PC-3 (cell line): ENCODE results near the gene RAB33B. TPM values are rescaled to one million over a fixed set of nuclear protein-coding genes. Genes with fewer than 3 reads are reported as not detected.

Experiments used
- ATAC-seq: fragments of 200-7000 bp; cut with Tn5 transposase; 2 replicates; pipeline ENCODE4 v1.9.1; 2020; ENCODE audit warnings: mild to moderate bottlenecking, moderate library complexity
- BruUV-seq: library from RNA; stranded (reverse); fragments of 400-500 nt; replicated peaks from 2 replicates; lab custom pipeline; 2021; lab: Mats Ljungman, UMichigan
- CTCF ChIA-PET: fragments of 300-600 bp; sonication (Branson Sonifier 250); formaldehyde crosslinking; loops from one replicate; lab custom pipeline; 2022; ENCODE audit warnings: antibody characterized with exemption; lab: Charles Lee
- POLR2A ChIA-PET: fragments of 300-600 bp; sonication (Branson Sonifier 250); formaldehyde crosslinking; loops from one replicate; lab custom pipeline; 2022; ENCODE audit warnings: antibody characterized with exemption; ENCODE audit not compliant: unreplicated experiment; lab: Charles Lee
- DNase-seq: peaks from one replicate; pipeline ENCODE4 v3.0.0-alpha.2; 2015
- H2AFZ ChIP-seq: fragments of 300-600 bp; sonication (generic); 2 replicates; pipeline ENCODE4 v1.6.0; 2016; ENCODE audit warnings: antibody characterized with exemption, low read length
- H3F3A ChIP-seq: fragments of 300-600 bp; sonication (generic); one replicate; pipeline ENCODE4 v1.6.0; 2017; ENCODE audit warnings: antibody characterized with exemption, low read length, control low read depth, mild to moderate bottlenecking; ENCODE audit not compliant: unreplicated experiment
- H3K27ac ChIP-seq: fragments of 300-600 bp; sonication (generic); 2 replicates; pipeline ENCODE4 v1.5.1; 2016; ENCODE audit warnings: mild to moderate bottlenecking, low read length
- H3K27me3 ChIP-seq: fragments of 300-600 bp; sonication (generic); 2 replicates; pipeline ENCODE4 v1.6.1; 2016; ENCODE audit warnings: low read length, mixed read lengths
- H3K36me3 ChIP-seq: fragments of 300-600 bp; sonication (generic); 2 replicates; pipeline ENCODE4 v1.6.1; 2016; ENCODE audit warnings: low read depth, mixed run types, low read length, mixed read lengths
- H3K4me1 ChIP-seq: fragments of 300-600 bp; sonication (generic); 2 replicates; pipeline ENCODE4 v1.5.1; 2016; ENCODE audit warnings: low read length; ENCODE audit not compliant: insufficient read depth
- H3K4me2 ChIP-seq: fragments of 300-600 bp; sonication (generic); 2 replicates; pipeline ENCODE4 v1.6.0; 2016; ENCODE audit warnings: low read length
- H3K4me3 ChIP-seq: fragments of 300-600 bp; sonication (generic); 2 replicates; pipeline ENCODE4 v1.5.1; 2016; ENCODE audit warnings: mild to moderate bottlenecking, low read length, mixed read lengths
- H3K79me2 ChIP-seq: fragments of 300-600 bp; sonication (generic); 2 replicates; pipeline ENCODE4 v1.6.1; 2017; ENCODE audit warnings: low read length, mixed read lengths
- H3K9ac ChIP-seq: fragments of 300-600 bp; sonication (generic); 2 replicates; pipeline ENCODE4 v1.6.0; 2016; ENCODE audit warnings: mild to moderate bottlenecking, low read length
- H3K9me2 ChIP-seq: fragments of 300-600 bp; sonication (generic); replicated peaks from 2 replicates; pipeline ENCODE4 v1.6.1; 2016; ENCODE audit warnings: mixed run types, low read length, mixed read lengths
- H3K9me3 ChIP-seq: fragments of 300-600 bp; sonication (generic); 2 replicates; pipeline ENCODE4 v1.6.1; 2016; ENCODE audit warnings: low read length, mixed read lengths
- H4K20me1 ChIP-seq: fragments of 300-600 bp; sonication (generic); 2 replicates; pipeline ENCODE4 v1.6.1; 2016; ENCODE audit warnings: low read length, mixed read lengths
- EZH2 ChIP-seq: fragments of 300-600 bp; sonication (generic); IDR thresholded peaks from one replicate; pipeline ENCODE4 v1.6.1; 2017; ENCODE audit warnings: antibody characterized with exemption, mild to moderate bottlenecking, low read length; ENCODE audit not compliant: unreplicated experiment
- EZH2phosphoT487 ChIP-seq: fragments of 300-600 bp; sonication (generic); IDR thresholded peaks from 2 replicates; pipeline ENCODE4 v1.6.1; 2018; ENCODE audit warnings: mild to moderate bottlenecking, antibody characterized with exemption, low read length, borderline replicate concordance
- intact Hi-C: fragments of 100-400 bp; cut with micrococcal nuclease; formaldehyde crosslinking; loops from 2 replicates; pipeline ENCODE4 v1.9.0; 2023
- total RNA-seq: library from RNA; depleted of rRNA; stranded (reverse); fragments of >200 nt; gene quantifications from 2 replicates; pipeline ENCODE4 v1.2.3, GENCODE V29; 2014
- TF ChIP-seq, protein P1 (sequence below): fragments of 300-600 bp; sonication (generic); conservative IDR thresholded peaks from 2 replicates; pipeline ENCODE4 v1.5.1; 2017; ENCODE audit warnings: antibody characterized with exemption, low read depth, mild to moderate bottlenecking, low read length

Gene RAB33B
- total RNA-seq, 1 experiment from 2014 or later, result 4.4 TPM

DNA sequence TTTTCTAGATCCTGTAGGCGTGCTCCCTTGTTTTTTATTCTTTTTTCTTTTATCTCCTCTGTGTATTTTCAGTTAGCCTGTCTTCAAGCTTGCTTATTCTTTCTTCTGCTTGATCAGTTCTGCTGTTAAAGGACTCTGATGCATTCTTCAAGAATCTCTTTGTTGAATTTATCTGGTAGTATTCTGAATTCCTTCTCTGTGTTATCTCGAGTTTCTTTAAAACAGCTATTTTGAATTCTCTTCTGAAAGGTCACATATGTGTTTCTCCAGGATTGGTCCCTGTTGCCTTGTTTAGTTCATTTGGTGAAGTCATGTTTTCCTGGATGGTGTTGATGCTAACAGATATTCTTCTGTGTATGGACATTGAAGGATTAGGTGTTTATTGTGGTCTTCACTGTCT, 15.3 kb downstream of the RAB33B start:
- Histone ChIP-seq H2AFZ (no peak overlapping the region), H3F3A (no peaks in the 10 kb centered on the region), H3K9me2 (no peaks in the 10 kb centered on the region), H3K27ac (no peak overlapping the region), H4K20me1 (no peaks in the 10 kb centered on the region), H3K4me1 (no peaks in the 10 kb centered on the region), H3K4me2 (no peak overlapping the region), H3K27me3 (no peaks in the 10 kb centered on the region), H3K4me3 (no peak overlapping the region), H3K9me3 (no peaks in the 10 kb centered on the region), H3K36me3 (no peaks in the 10 kb centered on the region), H3K9ac (no peak overlapping the region), H3K79me2 (peaks cover 23% of the 10 kb centered on the region)
- POLR2A ChIA-PET, result no interaction called here
- ATAC-seq (no peak), DNase-seq (no peak)
- TF ChIP-seq, protein P1, sequence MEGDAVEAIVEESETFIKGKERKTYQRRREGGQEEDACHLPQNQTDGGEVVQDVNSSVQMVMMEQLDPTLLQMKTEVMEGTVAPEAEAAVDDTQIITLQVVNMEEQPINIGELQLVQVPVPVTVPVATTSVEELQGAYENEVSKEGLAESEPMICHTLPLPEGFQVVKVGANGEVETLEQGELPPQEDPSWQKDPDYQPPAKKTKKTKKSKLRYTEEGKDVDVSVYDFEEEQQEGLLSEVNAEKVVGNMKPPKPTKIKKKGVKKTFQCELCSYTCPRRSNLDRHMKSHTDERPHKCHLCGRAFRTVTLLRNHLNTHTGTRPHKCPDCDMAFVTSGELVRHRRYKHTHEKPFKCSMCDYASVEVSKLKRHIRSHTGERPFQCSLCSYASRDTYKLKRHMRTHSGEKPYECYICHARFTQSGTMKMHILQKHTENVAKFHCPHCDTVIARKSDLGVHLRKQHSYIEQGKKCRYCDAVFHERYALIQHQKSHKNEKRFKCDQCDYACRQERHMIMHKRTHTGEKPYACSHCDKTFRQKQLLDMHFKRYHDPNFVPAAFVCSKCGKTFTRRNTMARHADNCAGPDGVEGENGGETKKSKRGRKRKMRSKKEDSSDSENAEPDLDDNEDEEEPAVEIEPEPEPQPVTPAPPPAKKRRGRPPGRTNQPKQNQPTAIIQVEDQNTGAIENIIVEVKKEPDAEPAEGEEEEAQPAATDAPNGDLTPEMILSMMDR, result no peak
- TF ChIP-seq EZH2phosphoT487 (no peak), EZH2 (no peak)
- CTCF ChIA-PET, result no interaction called here
- intact Hi-C loops, result no loop called here
- BruUV-seq, result no TSS peak

DNA sequence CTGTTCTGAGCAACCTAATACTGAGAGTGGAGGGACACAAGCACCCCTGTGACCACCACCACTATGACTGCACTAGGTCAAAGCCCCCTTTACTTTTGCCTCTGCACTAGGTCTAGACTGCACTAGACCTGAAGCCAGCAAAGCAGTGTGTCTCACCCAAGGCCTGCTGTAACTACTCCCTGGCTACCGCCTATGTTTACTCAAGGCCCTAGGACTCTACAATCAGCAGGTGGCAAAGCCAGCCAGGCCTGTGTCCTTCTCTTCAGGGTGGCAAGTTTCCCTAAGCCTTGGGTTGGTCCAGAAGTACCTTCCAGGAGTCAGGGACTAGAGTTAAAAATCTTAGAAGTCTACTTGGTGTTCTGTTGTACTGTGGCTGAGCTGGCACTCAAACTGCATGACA, 15.9 kb downstream of the RAB33B start:
- H3K27me3 ChIP-seq, result no peaks in the 10 kb centered on the region
- ATAC-seq, result no peak
- no peak overlapping the region for H3K4me2 ChIP-seq
- H3K9me3 ChIP-seq, result no peaks in the 10 kb centered on the region
- no peaks in the 10 kb centered on the region for H3K4me1 ChIP-seq
- no TSS peak for BruUV-seq
- TF ChIP-seq EZH2 (no peak), EZH2phosphoT487 (no peak)
- TF ChIP-seq, protein P1, result no peak
- H4K20me1 ChIP-seq, result no peaks in the 10 kb centered on the region
- no peaks in the 10 kb centered on the region for H3F3A ChIP-seq
- H3K27ac ChIP-seq, result no peak overlapping the region
- no peaks in the 10 kb centered on the region for H3K36me3 ChIP-seq
- no peak for DNase-seq
- H3K9ac ChIP-seq, result no peak overlapping the region
- intact Hi-C loops, result no loop called here
- peaks cover 23% of the 10 kb centered on the region for H3K79me2 ChIP-seq
- ChIA-PET CTCF (no interaction called here), POLR2A (no interaction called here)
- H3K4me3 ChIP-seq, result no peak overlapping the region
- H3K9me2 ChIP-seq, result no peaks in the 10 kb centered on the region
- no peak overlapping the region for H2AFZ ChIP-seq

DNA sequence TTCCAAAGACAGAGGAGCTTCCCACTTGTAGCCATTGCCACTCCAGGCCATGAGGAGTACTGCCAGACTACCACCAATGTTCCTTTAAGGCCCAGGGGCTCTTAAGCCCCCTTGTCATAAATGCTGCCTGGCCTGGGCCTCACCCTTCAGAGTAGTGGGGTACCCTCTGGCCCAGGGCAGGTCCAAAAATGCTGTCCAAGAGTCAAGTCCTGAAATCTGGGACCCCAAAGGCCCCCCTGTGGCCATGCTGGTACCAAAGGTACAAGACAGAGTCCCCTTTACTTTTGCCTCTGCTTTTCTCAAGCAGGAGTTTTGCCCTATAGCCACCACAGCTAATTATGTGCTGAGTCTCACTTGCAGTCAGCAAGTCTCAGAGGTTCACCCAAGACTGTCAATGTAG, 16.4 kb downstream of the RAB33B start:
- intact Hi-C loops, result no loop called here

More for the DNA sequence above, 16.4 kb downstream of the RAB33B start:
- H3K36me3 ChIP-seq, result no peaks in the 10 kb centered on the region
- no TSS peak for BruUV-seq
- H3K9me2 ChIP-seq, result no peaks in the 10 kb centered on the region
- ATAC-seq (no peak), DNase-seq (no peak)
- no peak overlapping the region for H3K4me2 ChIP-seq
- no peaks in the 10 kb centered on the region for H4K20me1 ChIP-seq
- H3K4me1 ChIP-seq, result no peaks in the 10 kb centered on the region
- H3K27ac ChIP-seq, result no peak overlapping the region
- TF ChIP-seq, protein P1, result no peak
- no peak for TF ChIP-seq EZH2phosphoT487
- TF ChIP-seq EZH2, result no peak
- ChIA-PET CTCF (no interaction called here), POLR2A (no interaction called here)
- H3K4me3 ChIP-seq, result no peak overlapping the region
- peaks cover 23% of the 10 kb centered on the region for H3K79me2 ChIP-seq
- H3K27me3 ChIP-seq, result no peaks in the 10 kb centered on the region
- no peaks in the 10 kb centered on the region for H3K9me3 ChIP-seq
- H3F3A ChIP-seq, result no peaks in the 10 kb centered on the region
- H2AFZ ChIP-seq, result no peak overlapping the region
- H3K9ac ChIP-seq, result no peak overlapping the region
